T-cell (primary cell): ENCODE data around the gene TUBB3. TPM values are rescaled to one million over a fixed set of nuclear protein-coding genes. Genes with fewer than 3 reads are reported as not detected.

Source experiments
- ATAC-seq, 4 experiments: fragments of 200-7000 bp in 3 of 4; fragments of 150-1000 bp in 1 of 4; cut with Tn5 transposase; replicated peaks in 1 of 4; 1 replicate in 3 of 4; 2 replicates in 1 of 4; pipeline ENCODE4 v1.10.0; 2021; ENCODE audit warnings: moderate library complexity in 3 of 4, mild to moderate bottlenecking in 2 of 4, moderate number of reproducible peaks in 1 of 4
- CTCF ChIA-PET, 2 donors: fragments of 300-600 bp; sonication (Branson Sonifier 250); formaldehyde crosslinking; loops; one replicate each; lab custom pipeline; 2022; ENCODE audit warnings: antibody characterized with exemption in 2 of 2; lab: Charles Lee
- POLR2A ChIA-PET, 2 donors: fragments of 300-600 bp; sonication (Branson Sonifier 250); formaldehyde crosslinking; loops; one replicate each; lab custom pipeline; 2022; ENCODE audit warnings: antibody characterized with exemption in 2 of 2; lab: Charles Lee
- DNase-seq, 35 experiments: peaks; one replicate each; pipeline versions ENCODE4 v3.0.0 to v3.0.0-alpha.2; 2013 to 2023
- H3K27ac ChIP-seq: one replicate; pipeline ENCODE4 v1.5.1; 2013; ENCODE audit warnings: low read length
- H3K27me3 ChIP-seq, 2 experiments: replicated peaks in 1 of 2; 1 replicate in 1 of 2; 2 replicates in 1 of 2; pipeline versions ENCODE4 v1.6.1 to v1.7.0; 2013; ENCODE audit warnings: low read length in 1 of 2, mixed read lengths in 1 of 2; ENCODE audit not compliant: control insufficient read depth in 2 of 2, insufficient read depth in 2 of 2; ENCODE audit errors: extremely low read depth in 1 of 2
- H3K36me3 ChIP-seq, 2 donors: 1 replicate in 1 of 2; 2 replicates in 1 of 2; pipeline versions ENCODE4 v1.6.1 to v1.7.0; 2013; ENCODE audit warnings: low read length in 1 of 2; ENCODE audit not compliant: control insufficient read depth in 2 of 2, insufficient read depth in 1 of 2; ENCODE audit errors: extremely low read depth in 1 of 2
- H3K4me1 ChIP-seq, 2 experiments: 1 replicate in 1 of 2; 2 replicates in 1 of 2; pipeline versions ENCODE4 v1.6.1 to v1.7.0; 2013; ENCODE audit warnings: low read length in 2 of 2, mixed read lengths in 1 of 2; ENCODE audit not compliant: insufficient read depth in 2 of 2, control insufficient read depth in 1 of 2; ENCODE audit errors: extremely low read depth in 1 of 2
- H3K4me3 ChIP-seq, 2 donors: 1 replicate in 1 of 2; 2 replicates in 1 of 2; pipeline versions ENCODE4 v1.5.1 to v1.7.0; 2013; ENCODE audit warnings: mild to moderate bottlenecking in 2 of 2, low read length in 1 of 2, moderate library complexity in 1 of 2; ENCODE audit not compliant: control insufficient read depth in 1 of 2; ENCODE audit errors: extremely low read depth in 1 of 2
- H3K9me3 ChIP-seq: 2 replicates; pipeline ENCODE4 v1.7.0; 2013
- H3K27ac Mint-ChIP-seq, 2 donors: one replicate each; pipeline ENCODE4 v1.8.0; 2020 to 2021; ENCODE audit warnings: mild to moderate bottlenecking in 2 of 2, mixed read lengths in 2 of 2
- H3K27me3 Mint-ChIP-seq, 2 donors: one replicate each; pipeline ENCODE4 v1.8.0; 2021 to 2022; ENCODE audit warnings: mixed read lengths in 2 of 2
- H3K36me3 Mint-ChIP-seq: one replicate; pipeline ENCODE4 v1.8.0; 2021; ENCODE audit warnings: mixed read lengths
- H3K4me1 Mint-ChIP-seq, 3 donors: one replicate each; pipeline ENCODE4 v1.8.0; 2020 to 2022; ENCODE audit warnings: mixed read lengths in 3 of 3, mild to moderate bottlenecking in 1 of 3
- H3K4me3 Mint-ChIP-seq, 3 donors: one replicate each; pipeline ENCODE4 v1.8.0; 2020 to 2022; ENCODE audit warnings: mild to moderate bottlenecking in 3 of 3, mixed read lengths in 3 of 3, moderate library complexity in 3 of 3
- H3K9me3 Mint-ChIP-seq, 3 donors: one replicate each; pipeline ENCODE4 v1.8.0; 2020 to 2022; ENCODE audit warnings: mixed read lengths in 3 of 3
- WGBS: methylation state at CpG from one replicate; pipeline ENCODE4 v1.1.5; 2013; ENCODE audit warnings: missing lambda C conversion rate; ENCODE audit not compliant: insufficient coverage; 5-methylcytosine and 5-hydroxymethylcytosine counted together
- total RNA-seq, 35 experiments: library from RNA in 6 of 35; stranded (reverse) in 6 of 35; fragments of 120-200 nt in 1 of 35; gene quantifications; one replicate each; pipeline versions ENCODE4 v1.2.1 to v1.2.4 and lab custom pipeline; 2013 to 2026

TUBB3 gene
- total RNA-seq, 5 donors from 2014 or later (not counting 1 experiment from before 2014, with no cell fraction given): 0.58 to 1.8 (median 0.93) TPM

DNA sequence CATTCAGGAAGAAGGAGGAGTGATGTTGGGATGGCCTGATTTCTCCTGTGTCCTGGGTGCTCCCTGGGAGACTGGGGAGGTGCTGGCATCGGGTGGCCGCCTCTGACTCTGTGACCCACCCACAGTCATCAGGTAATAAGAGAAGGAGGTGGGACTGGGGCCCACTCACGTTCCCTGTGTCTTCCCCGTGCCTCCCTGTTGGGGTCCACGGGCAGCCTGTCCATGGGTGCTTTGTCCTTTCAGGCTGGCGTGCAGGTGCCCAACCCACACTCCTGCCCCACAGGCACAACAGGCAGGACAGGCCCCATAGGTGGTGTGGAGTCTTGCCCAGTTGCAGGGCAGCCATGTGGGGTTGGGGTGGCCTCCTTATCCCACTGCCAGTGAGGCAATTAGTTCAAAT lies 29.4 kb downstream of the TUBB3 start:
- peaks cover 1% of the 10 kb centered on the region in 2 donors for H3K27me3 Mint-ChIP-seq
- 73% methylated on average over 3 of the region's 6 CpGs for WGBS
- no peak overlapping the region for H3K27ac Mint-ChIP-seq
- peaks cover 10% of the 10 kb centered on the region for H3K36me3 Mint-ChIP-seq
- no peak overlapping the region for H3K4me3 Mint-ChIP-seq
- H3K9me3 Mint-ChIP-seq: no peaks in the 10 kb centered on the region
- Histone ChIP-seq H3K27ac (no peak overlapping the region), H3K4me1 (peaks cover 3 to 20% of the 10 kb centered on the region in 2 experiments), H3K27me3 (peaks cover under 1 to 8% of the 10 kb centered on the region in 2 experiments), H3K4me3 (no peak overlapping the region), H3K36me3 (peaks cover 5 to 10% of the 10 kb centered on the region in 2 donors), H3K9me3 (no peaks in the 10 kb centered on the region)
- DNase-seq (no peak), ATAC-seq (no peak)
- ChIA-PET CTCF (interaction anchor here in 1 of 2 donors (0.5 to 1.0 kb wide), 2 partner anchors 45 to 64 kb away, joined by 3 read pairs; no protein-coding TSS in a partner anchor), POLR2A (no interaction called here)
- H3K4me1 Mint-ChIP-seq: peaks cover 8 to 29% (median 13%) of the 10 kb centered on the region in 3 donors

DNA sequence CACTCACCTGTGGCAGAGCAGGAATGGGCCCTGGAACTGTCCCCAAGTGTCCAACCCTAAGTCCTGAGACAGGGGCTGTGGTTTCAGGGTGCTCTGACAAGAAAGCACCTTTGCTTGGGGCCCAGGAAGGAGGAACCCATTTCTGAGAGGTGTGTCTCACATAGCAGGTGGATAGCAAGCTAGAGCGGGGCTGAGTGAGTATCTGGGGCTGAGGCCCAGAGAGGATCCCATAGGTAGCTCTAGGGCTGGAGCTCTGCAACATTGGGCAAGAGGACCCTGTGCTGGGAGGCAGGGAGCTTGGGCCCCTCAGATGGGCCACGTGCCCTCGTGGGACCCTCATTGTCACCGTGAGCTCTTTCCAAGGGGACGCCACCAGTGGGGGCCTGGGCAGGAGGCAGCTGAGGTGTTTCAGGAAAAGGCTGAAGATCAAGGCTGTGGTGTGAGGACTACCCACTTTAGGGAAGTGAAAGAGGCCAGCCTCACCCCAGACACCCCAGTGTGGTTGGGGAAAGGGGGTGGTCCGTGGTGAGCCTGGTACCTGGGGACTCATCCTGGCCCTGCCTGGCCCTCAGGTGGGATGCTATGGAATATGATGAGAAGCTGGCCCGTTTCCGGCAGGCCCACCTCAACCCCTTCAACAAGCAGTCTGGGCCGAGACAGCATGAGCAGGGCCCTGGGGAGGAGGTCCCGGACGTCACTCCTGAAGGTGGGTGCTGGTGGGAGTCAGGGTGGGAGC lies 30.7 kb downstream of the TUBB3 start:
- Mint-ChIP-seq H3K4me3 (no peak overlapping the region), H3K4me1 (peaks cover 5 to 25% (median 9%) of the 10 kb centered on the region in 3 donors), H3K27ac (no peak overlapping the region), H3K27me3 (no peaks in the 10 kb centered on the region), H3K9me3 (no peaks in the 10 kb centered on the region), H3K36me3 (peaks cover 17% of the 10 kb centered on the region)
- H3K4me1 ChIP-seq: peaks cover 3 to 10% of the 10 kb centered on the region in 2 experiments
- no peak overlapping the region for H3K4me3 ChIP-seq
- 93% methylated on average over 7 of the region's 11 CpGs for WGBS
- ChIA-PET POLR2A (no interaction called here), CTCF (no interaction called here)
- DNase-seq (no peak), ATAC-seq (no peak)
- peaks cover 0 to 2% of the 10 kb centered on the region in 2 experiments for H3K27me3 ChIP-seq
- peaks cover 13 to 15% of the 10 kb centered on the region in 2 donors for H3K36me3 ChIP-seq
- no peak overlapping the region for H3K27ac ChIP-seq
- no peaks in the 10 kb centered on the region for H3K9me3 ChIP-seq

DNA sequence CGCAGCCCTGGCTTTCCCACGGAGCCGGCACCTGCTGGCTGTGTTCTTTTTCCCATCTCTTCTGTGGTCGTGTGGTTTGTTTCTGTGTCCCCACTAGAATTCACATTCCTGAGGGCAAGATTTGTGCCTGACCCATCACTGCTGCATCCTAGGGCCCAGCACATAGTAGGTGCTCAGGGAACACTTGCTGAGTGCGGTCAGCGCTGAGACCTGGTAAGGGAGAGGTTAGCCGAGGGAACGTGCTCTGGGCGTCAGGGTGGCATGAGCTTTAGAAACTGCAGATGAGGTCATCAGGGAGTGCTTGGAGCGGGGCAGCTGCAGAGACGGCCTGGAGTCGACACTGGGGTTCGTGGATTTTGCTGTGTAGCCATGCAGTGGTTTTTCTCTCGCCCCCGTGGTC lies 31.3 kb downstream of the TUBB3 start:
- H3K4me3 Mint-ChIP-seq: no peak overlapping the region
- H3K36me3 ChIP-seq: peaks cover 14 to 15% of the 10 kb centered on the region in 2 donors
- H3K27ac ChIP-seq: no peak overlapping the region
- no peaks in the 10 kb centered on the region for H3K9me3 ChIP-seq
- DNase-seq (no peak), ATAC-seq (no peak)
- no peaks in the 10 kb centered on the region for H3K9me3 Mint-ChIP-seq
- WGBS: 90% methylated on average over 13 of the region's 15 CpGs
- ChIA-PET CTCF (no interaction called here), POLR2A (no interaction called here)
- no peak overlapping the region for H3K27ac Mint-ChIP-seq
- no peak overlapping the region for H3K4me3 ChIP-seq
- H3K4me1 ChIP-seq: peaks cover under 1 to 6% of the 10 kb centered on the region in 2 experiments
- H3K4me1 Mint-ChIP-seq: peaks cover 5 to 25% (median 9%) of the 10 kb centered on the region in 3 donors
- no peaks in the 10 kb centered on the region for H3K27me3 Mint-ChIP-seq
- H3K27me3 ChIP-seq: no peaks in the 10 kb centered on the region
- peaks cover 23% of the 10 kb centered on the region for H3K36me3 Mint-ChIP-seq

DNA sequence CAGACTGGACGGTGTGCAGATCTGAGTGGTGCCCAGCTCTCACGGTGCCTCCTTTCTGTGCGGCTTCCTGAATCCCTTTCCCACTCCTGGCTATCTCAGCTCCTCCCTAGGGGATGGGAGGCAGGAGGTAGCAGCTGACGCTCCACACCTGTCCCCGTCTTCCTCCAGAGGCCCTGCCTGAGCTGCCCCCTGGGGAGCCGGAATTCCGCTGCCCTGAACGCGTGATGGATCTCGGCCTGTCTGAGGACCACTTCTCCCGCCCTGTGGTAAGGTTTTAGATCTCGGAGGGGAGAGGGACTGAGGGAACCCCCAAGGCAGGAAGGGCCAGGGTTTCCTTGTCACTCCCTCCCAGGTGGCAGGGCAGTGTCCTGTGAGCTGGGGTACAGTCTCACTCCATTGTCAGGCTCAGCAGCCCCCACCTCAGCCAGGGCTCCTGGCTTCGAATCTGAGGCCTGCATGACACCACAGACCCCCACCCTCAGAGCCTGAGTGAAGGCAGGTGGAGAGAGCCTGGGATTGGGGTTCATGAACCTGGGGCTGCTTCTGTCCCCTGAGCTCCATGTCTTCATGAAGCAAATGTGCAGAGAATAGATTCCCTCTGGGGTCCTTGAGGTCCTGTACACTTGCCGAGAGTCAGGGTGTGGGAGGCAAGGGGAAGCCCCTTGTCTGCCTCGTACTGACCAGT lies 32.0 kb downstream of the TUBB3 start:
- Histone ChIP-seq H3K27me3 (no peaks in the 10 kb centered on the region), H3K4me1 (no peaks in the 10 kb centered on the region), H3K9me3 (no peaks in the 10 kb centered on the region), H3K4me3 (no peak overlapping the region), H3K27ac (no peak overlapping the region), H3K36me3 (peaks cover 15 to 19% of the 10 kb centered on the region in 2 donors)
- peaks cover 28% of the 10 kb centered on the region for H3K36me3 Mint-ChIP-seq
- no peaks in the 10 kb centered on the region for H3K27me3 Mint-ChIP-seq
- CTCF ChIA-PET: no interaction called here
- WGBS: 93% methylated on average over 11 of the region's 15 CpGs
- no peak for DNase-seq
- no peaks in the 10 kb centered on the region for H3K9me3 Mint-ChIP-seq
- H3K4me1 Mint-ChIP-seq: peaks cover 0 to 20% (median 2%) of the 10 kb centered on the region in 3 donors
- ATAC-seq: no peak
- POLR2A ChIA-PET: no interaction called here
- H3K27ac Mint-ChIP-seq: no peak overlapping the region
- H3K4me3 Mint-ChIP-seq: no peak overlapping the region

DNA sequence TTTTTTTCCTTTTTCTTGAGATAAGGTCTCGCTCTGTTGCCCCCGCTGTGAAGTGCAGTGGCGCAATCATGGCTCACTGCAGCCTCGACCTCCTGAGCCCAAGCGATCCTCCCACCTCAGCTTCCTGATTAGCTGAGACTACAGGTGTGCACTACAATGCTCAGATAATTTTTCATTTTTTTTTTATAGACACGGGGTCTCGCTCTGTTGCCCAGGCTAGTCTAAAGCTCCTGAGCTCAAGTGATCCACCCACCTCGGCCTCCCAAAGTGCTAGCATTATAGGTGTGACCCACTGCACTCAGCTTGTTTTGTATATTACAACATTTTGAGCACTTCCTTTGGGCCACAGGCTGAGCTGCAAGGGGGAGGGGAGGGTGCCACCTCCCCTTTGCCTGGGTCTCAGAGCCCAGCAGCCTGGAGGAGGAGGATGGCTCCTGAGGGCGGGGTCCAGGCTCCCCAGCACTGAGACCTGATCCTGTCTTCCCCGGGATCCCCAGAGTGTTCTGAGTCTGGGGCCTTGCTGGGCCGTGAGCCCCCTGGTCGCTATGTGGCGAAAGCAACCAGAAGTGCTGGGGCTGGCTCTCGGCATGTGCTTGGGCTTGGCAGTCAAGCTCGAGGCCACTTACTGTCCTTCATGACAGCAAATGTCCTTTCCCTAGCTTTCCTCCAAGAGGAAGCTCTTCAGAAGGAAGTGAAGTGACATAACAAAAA lies 33.5 kb downstream of the TUBB3 start:
- no peak for ATAC-seq
- Histone ChIP-seq H3K9me3 (no peaks in the 10 kb centered on the region), H3K4me1 (no peaks in the 10 kb centered on the region), H3K27me3 (no peaks in the 10 kb centered on the region), H3K36me3 (peaks cover 17 to 21% of the 10 kb centered on the region in 2 donors), H3K27ac (no peak overlapping the region), H3K4me3 (no peak overlapping the region)
- Mint-ChIP-seq H3K9me3 (no peaks in the 10 kb centered on the region), H3K36me3 (peaks cover 40% of the 10 kb centered on the region), H3K4me3 (no peak overlapping the region), H3K4me1 (peaks cover 0 to 15% (median 0%) of the 10 kb centered on the region in 3 donors), H3K27me3 (no peaks in the 10 kb centered on the region), H3K27ac (no peak overlapping the region)
- ChIA-PET CTCF (interaction anchor here in 1 of 2 donors (0.6 kb wide), 1 partner anchor 82 kb away, joined by 4 read pairs; no protein-coding TSS in a partner anchor), POLR2A (no interaction called here)
- DNase-seq: no peak
- WGBS: 93% methylated on average over 5 of the region's 15 CpGs

DNA sequence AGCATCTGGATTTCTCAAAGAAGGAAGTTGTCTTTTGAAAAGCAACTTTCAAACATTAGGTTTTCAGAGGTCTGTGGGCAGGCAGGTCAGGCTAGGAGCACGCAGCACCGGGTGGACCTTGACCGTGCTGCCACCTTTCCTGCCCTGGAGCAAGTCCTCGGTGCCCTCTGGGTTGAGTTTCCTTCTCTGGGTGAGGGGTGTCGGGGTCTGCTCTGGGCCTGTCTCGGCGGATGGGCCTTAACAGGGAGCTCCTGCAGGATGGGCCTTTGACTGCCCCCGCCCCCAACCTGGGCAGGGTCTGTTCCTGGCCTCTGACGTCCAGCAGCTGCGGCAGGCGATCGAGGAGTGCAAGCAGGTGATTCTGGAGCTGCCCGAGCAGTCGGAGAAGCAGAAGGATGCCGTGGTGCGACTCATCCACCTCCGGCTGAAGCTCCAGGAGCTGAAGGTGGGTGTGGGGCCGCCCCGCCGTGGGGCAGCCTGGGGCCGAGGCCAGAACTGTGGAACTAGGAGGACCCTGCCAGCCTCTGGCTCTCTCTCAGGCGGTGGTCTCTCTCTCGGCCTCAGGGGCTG lies 34.2 kb downstream of the TUBB3 start:
- Histone ChIP-seq H3K36me3 (peaks cover 17 to 21% of the 10 kb centered on the region in 2 donors), H3K27ac (no peak overlapping the region), H3K4me1 (no peaks in the 10 kb centered on the region), H3K4me3 (no peak overlapping the region), H3K27me3 (no peaks in the 10 kb centered on the region), H3K9me3 (no peaks in the 10 kb centered on the region)
- Mint-ChIP-seq H3K36me3 (peaks cover 40% of the 10 kb centered on the region), H3K4me3 (no peak overlapping the region), H3K4me1 (peaks cover 0 to 13% (median 0%) of the 10 kb centered on the region in 3 donors), H3K9me3 (no peaks in the 10 kb centered on the region), H3K27ac (no peak overlapping the region), H3K27me3 (no peaks in the 10 kb centered on the region)
- no peak for DNase-seq
- ATAC-seq: no peak
- 93% methylated on average over 23 of the region's 23 CpGs for WGBS
- ChIA-PET CTCF (no interaction called here), POLR2A (no interaction called here)
